NT2/D1 (cell line): ENCODE measurements around the gene LRRC75A.

Source experiments
- YY1 ChIP-seq: IDR thresholded peaks from 2 replicates; pipeline ENCODE4 v1.6.1; 2011; ENCODE audit not compliant: insufficient read length, insufficient read depth
- ZNF274 ChIP-seq: IDR thresholded peaks from 2 replicates; pipeline ENCODE4 v1.6.1; 2011; ENCODE audit warnings: mild to moderate bottlenecking, low read depth, low read length

DNA sequence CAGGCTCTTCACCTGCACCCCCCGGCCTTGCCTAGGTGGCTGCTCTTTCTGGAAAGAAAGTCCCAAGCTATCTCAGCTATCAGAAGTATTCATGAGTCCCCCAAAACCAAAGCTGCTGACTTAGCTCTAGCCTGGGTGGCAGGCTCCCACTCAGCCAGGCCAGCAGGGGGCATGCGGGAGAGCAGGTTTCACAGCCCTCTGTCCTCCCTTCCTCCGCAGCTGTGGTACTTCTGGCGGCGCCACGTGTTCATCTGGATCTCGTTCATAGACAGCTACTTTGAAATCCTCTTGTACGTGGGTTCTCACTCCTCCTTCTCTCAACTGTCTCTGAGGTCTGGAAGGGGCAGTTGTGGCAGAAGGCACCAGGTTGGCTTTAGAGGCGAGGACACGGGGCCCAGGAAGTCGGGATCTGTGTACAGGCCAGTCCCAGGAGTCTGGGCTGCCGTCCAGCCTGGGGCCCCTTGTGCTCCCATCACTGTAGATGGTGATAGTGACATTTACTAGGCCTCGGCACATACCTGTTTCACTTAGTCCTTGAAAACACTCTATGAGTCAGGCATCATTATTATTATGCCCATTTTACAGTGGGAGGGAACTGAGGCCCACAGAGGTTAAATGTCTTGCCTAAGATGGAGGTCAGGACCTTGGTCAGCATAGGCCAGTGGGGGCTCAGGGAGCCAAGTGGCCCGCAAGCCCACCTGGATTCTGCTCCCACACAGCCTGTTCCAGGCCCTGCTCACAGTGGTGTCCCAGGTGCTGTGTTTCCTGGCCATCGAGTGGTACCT lies 63.7 kb downstream of the LRRC75A start:
- no peak for TF ChIP-seq YY1
- TF ChIP-seq ZNF274, result no peak
